HEK293 (cell line): ENCODE measurements around the gene PPP1CA.
A peak's percentile ranks its signal among the peaks of the same experiment; 100 is the strongest.

Experiments used
- CTCF ChIA-PET: fragments of 350-600 bp; formaldehyde crosslinking; extraction: SDS; loops from one replicate; lab custom pipeline; 2021; ENCODE audit warnings: antibody characterized with exemption; lab: Yijun Ruan, JAX
- POLR2A ChIA-PET: fragments of 300-600 bp; formaldehyde crosslinking; extraction: SDS; loops from one replicate; lab custom pipeline; 2020; ENCODE audit warnings: antibody characterized with exemption, inconsistent platforms; lab: Yijun Ruan, JAX
- H3K27ac ChIP-seq: fragments of 200-500 bp; sonication (Bioruptor generic); 2 replicates; pipeline ENCODE4 v1.5.1; 2014; ENCODE audit warnings: low read depth, low read length, control low read depth, inconsistent platforms; ENCODE audit errors: extremely low read depth
- H3K36me3 ChIP-seq, 2 experiments: fragments of 200-500 bp in 1 of 2; sonication (Bioruptor generic) in 1 of 2; 1 replicate in 1 of 2; 2 replicates in 1 of 2; pipeline ENCODE4 v1.5.1; 2014 to 2017; ENCODE audit warnings: inconsistent platforms in 2 of 2, low read length in 2 of 2; ENCODE audit not compliant: control insufficient read depth in 2 of 2, insufficient read depth in 1 of 2
- H3K4me1 ChIP-seq: fragments of 200-500 bp; sonication (Bioruptor generic); 2 replicates; pipeline ENCODE4 v1.5.1; 2014; ENCODE audit warnings: mild to moderate bottlenecking, low read length, inconsistent platforms; ENCODE audit not compliant: control insufficient read depth, insufficient read depth
- H3K4me3 ChIP-seq: 2 replicates; pipeline ENCODE4 v1.5.1; 2011; ENCODE audit warnings: low read depth, mild to moderate bottlenecking, control low read depth, low read length, moderate library complexity
- H3K9me3 ChIP-seq: fragments of 200-500 bp; sonication (Bioruptor generic); 2 replicates; pipeline ENCODE4 v1.5.1; 2014; ENCODE audit warnings: low read depth, low read length, inconsistent platforms; ENCODE audit not compliant: control insufficient read depth, insufficient read depth
- CTCF ChIP-seq: fragments of 450-650 bp; formaldehyde crosslinking; IDR thresholded peaks from 2 replicates; pipeline ENCODE4 v1.5.1; 2016; ENCODE audit warnings: missing biosample characterization, missing genetic modification characterization
- EGR2 ChIP-seq: fragments of 450-650 bp; formaldehyde crosslinking; IDR thresholded peaks from 2 replicates; pipeline ENCODE4 v1.5.1; 2016; ENCODE audit warnings: low read depth, missing biosample characterization, missing genetic modification characterization
- ELK4 ChIP-seq: IDR thresholded peaks from 2 replicates; pipeline ENCODE4 v1.6.1; 2011; ENCODE audit warnings: mild to moderate bottlenecking, low read depth, low read length, borderline replicate concordance
- HIC1 ChIP-seq: fragments of 450-650 bp; formaldehyde crosslinking; IDR thresholded peaks from 2 replicates; pipeline ENCODE4 v1.5.1; 2016; ENCODE audit warnings: missing biosample characterization, missing genetic modification characterization
- KLF17 ChIP-seq: fragments of 450-650 bp; formaldehyde crosslinking; IDR thresholded peaks from 2 replicates; pipeline ENCODE4 v1.5.1; 2016; ENCODE audit warnings: missing biosample characterization, missing genetic modification characterization
- KLF8 ChIP-seq: fragments of 450-650 bp; formaldehyde crosslinking; IDR thresholded peaks from 2 replicates; pipeline ENCODE4 v1.5.1; 2016; ENCODE audit warnings: missing biosample characterization, missing genetic modification characterization
- PRDM10 ChIP-seq: fragments of 450-650 bp; formaldehyde crosslinking; IDR thresholded peaks from 2 replicates; pipeline ENCODE4 v1.5.1; 2016; ENCODE audit warnings: missing biosample characterization, missing genetic modification characterization
- SCRT1 ChIP-seq: fragments of 450-650 bp; formaldehyde crosslinking; IDR thresholded peaks from 2 replicates; pipeline ENCODE4 v1.5.1; 2016; ENCODE audit warnings: missing biosample characterization, missing genetic modification characterization, borderline replicate concordance
- SCRT2 ChIP-seq: fragments of 450-650 bp; formaldehyde crosslinking; IDR thresholded peaks from 2 replicates; pipeline ENCODE4 v1.5.1; 2016; ENCODE audit warnings: missing biosample characterization, missing genetic modification characterization
- WT1 ChIP-seq: fragments of 450-650 bp; formaldehyde crosslinking; IDR thresholded peaks from 2 replicates; pipeline ENCODE4 v1.5.1; 2016; ENCODE audit warnings: missing biosample characterization, missing genetic modification characterization
- ZIC2 ChIP-seq: fragments of 450-650 bp; formaldehyde crosslinking; IDR thresholded peaks from 2 replicates; pipeline ENCODE4 v1.5.1; 2016; ENCODE audit warnings: missing biosample characterization, missing genetic modification characterization
- ZNF214 ChIP-seq: fragments of 450-650 bp; formaldehyde crosslinking; IDR thresholded peaks from 2 replicates; pipeline ENCODE4 v1.5.1; 2017; ENCODE audit warnings: missing biosample characterization, mild to moderate bottlenecking, missing genetic modification characterization, borderline replicate concordance
- ZNF239 ChIP-seq: fragments of 450-650 bp; formaldehyde crosslinking; IDR thresholded peaks from 2 replicates; pipeline ENCODE4 v1.5.1; 2016; ENCODE audit warnings: missing biosample characterization, missing genetic modification characterization
- ZNF248 ChIP-seq: fragments of 450-650 bp; formaldehyde crosslinking; IDR thresholded peaks from 2 replicates; pipeline ENCODE4 v1.5.1; 2017; ENCODE audit warnings: missing biosample characterization, missing genetic modification characterization
- ZNF544 ChIP-seq: fragments of 450-650 bp; formaldehyde crosslinking; IDR thresholded peaks from 2 replicates; pipeline ENCODE4 v1.5.0; 2017; ENCODE audit warnings: missing biosample characterization, missing genetic modification characterization
- ZNF623 ChIP-seq: fragments of 450-650 bp; formaldehyde crosslinking; IDR thresholded peaks from 2 replicates; pipeline ENCODE4 v1.5.1; 2016; ENCODE audit warnings: missing biosample characterization, missing genetic modification characterization
- ZNF624 ChIP-seq: fragments of 450-650 bp; formaldehyde crosslinking; IDR thresholded peaks from 2 replicates; pipeline ENCODE4 v1.5.1; 2017; ENCODE audit warnings: missing biosample characterization, missing genetic modification characterization
- ZNF626 ChIP-seq: fragments of 450-650 bp; sonication (Bioruptor Pico); formaldehyde crosslinking; IDR thresholded peaks from 2 replicates; pipeline ENCODE4 v1.5.1; 2018; ENCODE audit warnings: missing biosample characterization, missing genetic modification characterization, inconsistent platforms
- ZNF654 ChIP-seq: fragments of 450-650 bp; formaldehyde crosslinking; IDR thresholded peaks from 2 replicates; pipeline ENCODE4 v1.5.1; 2016; ENCODE audit warnings: low read depth, missing biosample characterization, missing genetic modification characterization
- ZNF837 ChIP-seq: fragments of 450-650 bp; formaldehyde crosslinking; IDR thresholded peaks from 2 replicates; pipeline ENCODE4 v1.5.1; 2016; ENCODE audit warnings: missing biosample characterization, missing genetic modification characterization

Gene PPP1CA

GRCh38 chr11:67389477-67389876, 12.2 kb downstream of the PPP1CA start:
- no peak overlapping the region for H3K27ac ChIP-seq
- no peak overlapping the region for H3K4me3 ChIP-seq
- no peaks in the 10 kb centered on the region for H3K9me3 ChIP-seq
- peaks cover 0 to 13% of the 10 kb centered on the region in 2 experiments; a peak in 1 of 3 replicates for H3K36me3 ChIP-seq
- H3K4me1 ChIP-seq = 0 out of 2 replicates have a peak, but pooled peaks cover 3% of the 10 kb centered on the region
- ChIA-PET POLR2A (interaction anchor here (1.0 to 1.9 kb wide), 2 partner anchors 12 to 43 kb away, joined by 3 to 9 read pairs; partner anchors contain the start of gene PPP1CA), CTCF (interaction anchor here (0.5 to 25.6 kb wide), 9 partner anchors 8 to 80 kb away, joined by 3 to 898 read pairs (median 4); partner anchors contain the start of genes CLCF1, POLD4, PPP1CA and TMEM134)
- TF ChIP-seq KLF8 (tag by site-specific recombination) (peak; percentile 43; the same call in 1 of the 2 replicates), PRDM10 (no peak), SCRT1 (tag by site-specific recombination) (peak; percentile 69; the same call in 1 of the 2 replicates), KLF17 (no peak), ZNF623 (tag by site-specific recombination) (no peak), ZNF248 (tag by site-specific recombination) (no peak), HIC1 (tag by site-specific recombination) (peak; percentile 65), ZNF654 (tag by site-specific recombination) (0 out of 2 replicates have a peak, but pooled peaks have one; percentile 16), SCRT2 (peak; percentile 85), CTCF (tag by site-specific recombination) (peak; percentile 56), ZNF626 (tag by site-specific recombination) (no peak)
- TF ChIP-seq, all 188 proteins: peak for 6

GRCh38 chr11:67387518-67387917, 14.1 kb downstream of the PPP1CA start:
- no peaks in the 10 kb centered on the region for H3K36me3 ChIP-seq
- H3K9me3 ChIP-seq = no peaks in the 10 kb centered on the region
- no peak overlapping the region for H3K27ac ChIP-seq
- ChIA-PET POLR2A (interaction anchor here (0.7 to 1.7 kb wide), 3 partner anchors 14 to 25 kb away, joined by 3 to 7 read pairs (median 4); partner anchors contain the start of gene PPP1CA), CTCF (interaction anchor here (0.6 to 25.6 kb wide), 5 partner anchors 14 to 97 kb away, joined by 3 to 898 read pairs (median 10); partner anchors contain the start of genes CLCF1, POLD4, PPP1CA and TMEM134)
- 0 out of 2 replicates have a peak, but pooled peaks cover under 1% of the 10 kb centered on the region for H3K4me1 ChIP-seq
- H3K4me3 ChIP-seq = no peak overlapping the region
- TF ChIP-seq ELK4 (no peak), EGR2 (tag by site-specific recombination) (no peak), ZNF214 (no peak), WT1 (tag by site-specific recombination) (no peak), ZIC2 (tag by site-specific recombination) (no peak), PRDM10 (no peak), ZNF239 (tag by site-specific recombination) (no peak), ZNF837 (tag by site-specific recombination) (no peak), ZNF624 (tag by site-specific recombination) (no peak), ZNF544 (tag by site-specific recombination) (no peak)
